NT2/D1 (cell line): ENCODE results near the gene SLC44A5.
"Not testable (repeated sequence)": the region's sequence is repeated elsewhere in the genome, so short reads cannot be mapped to it uniquely, and the experiment has no call there.

Source experiments
- DNase-seq: peaks from one replicate; pipeline ENCODE4 v3.0.0-alpha.2; 2011; ENCODE audit warnings: low read depth, low spot score
- H3K27me3 ChIP-seq: 2 replicates; pipeline ENCODE4 v1.6.0; 2011; ENCODE audit warnings: mild to moderate bottlenecking; ENCODE audit not compliant: insufficient read length, insufficient read depth
- H3K36me3 ChIP-seq: 2 replicates; pipeline ENCODE4 v1.6.1; 2011; ENCODE audit warnings: mild to moderate bottlenecking, low read length, mixed read lengths; ENCODE audit not compliant: insufficient read depth, insufficient read length
- H3K4me1 ChIP-seq: 2 replicates; pipeline ENCODE4 v1.5.1; 2011; ENCODE audit not compliant: insufficient read depth, insufficient read length
- H3K4me3 ChIP-seq: 2 replicates; pipeline ENCODE4 v1.5.1; 2011; ENCODE audit warnings: low read depth; ENCODE audit not compliant: insufficient read length
- H3K9ac ChIP-seq: 2 replicates; pipeline ENCODE4 v1.6.0; 2011; ENCODE audit warnings: low read depth; ENCODE audit not compliant: insufficient read length
- H3K9me3 ChIP-seq: 2 replicates; pipeline ENCODE4 v1.5.1; 2011; ENCODE audit warnings: mild to moderate bottlenecking, low read length; ENCODE audit not compliant: insufficient read depth
- SUZ12 ChIP-seq: IDR thresholded peaks from 2 replicates; pipeline ENCODE4 v1.6.1; 2011; ENCODE audit not compliant: insufficient read length, insufficient read depth; ENCODE audit errors: extremely low read depth
- YY1 ChIP-seq: IDR thresholded peaks from 2 replicates; pipeline ENCODE4 v1.6.1; 2011; ENCODE audit not compliant: insufficient read length, insufficient read depth
- ZNF274 ChIP-seq: IDR thresholded peaks from 2 replicates; pipeline ENCODE4 v1.6.1; 2011; ENCODE audit warnings: mild to moderate bottlenecking, low read depth, low read length

The SLC44A5 gene

DNA sequence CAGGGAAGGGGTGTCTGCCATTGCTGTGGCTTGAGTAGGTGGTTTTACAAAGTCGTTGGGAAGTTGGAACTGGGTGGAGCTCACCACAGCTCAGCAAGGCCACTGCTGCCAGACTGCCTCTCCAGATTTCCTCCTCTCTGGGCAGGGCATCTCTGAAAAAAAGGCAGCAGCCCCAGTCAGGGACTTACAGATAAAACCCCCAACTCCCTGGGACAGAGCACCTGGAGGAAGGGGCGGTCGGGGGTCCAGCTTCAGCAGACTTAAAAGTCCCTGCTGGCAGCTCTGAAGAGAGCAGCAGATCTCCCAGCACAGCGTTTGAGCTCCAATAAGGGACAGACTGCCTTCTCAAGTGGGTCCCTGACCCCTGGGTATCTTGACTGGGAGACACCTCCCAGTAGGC, 352.6 kb downstream of the SLC44A5 start:
- TF ChIP-seq SUZ12, result no peak
- TF ChIP-seq YY1, result no peak
- TF ChIP-seq ZNF274, result no peak
- Histone ChIP-seq H3K4me3 (no peak overlapping the region), H3K36me3 (no peaks in the 10 kb centered on the region), H3K4me1 (no peaks in the 10 kb centered on the region), H3K27me3 (no peaks in the 10 kb centered on the region), H3K9me3 (no peaks in the 10 kb centered on the region), H3K9ac (no peak overlapping the region)
- DNase-seq, result no peak

DNA sequence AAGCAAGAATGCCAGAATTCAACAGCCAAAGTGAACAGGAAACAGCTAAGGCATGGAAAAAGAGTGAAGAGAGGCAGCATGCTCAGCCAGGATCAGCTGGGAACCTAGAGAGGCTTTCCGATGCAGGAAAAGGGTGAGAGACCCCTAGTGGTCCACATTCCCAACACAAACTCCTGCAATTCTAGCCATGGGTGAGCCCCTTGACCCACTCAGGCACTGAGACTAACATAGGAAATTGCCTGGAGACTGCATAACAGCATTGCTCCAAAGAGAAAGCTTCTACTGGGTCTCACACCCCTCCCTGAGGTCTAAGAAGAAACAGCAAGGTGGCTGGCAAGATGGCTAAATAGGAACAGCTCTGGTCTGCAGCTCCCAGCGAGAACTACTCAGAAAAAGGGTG, 353.5 kb downstream of the SLC44A5 start:
- H3K9me3 ChIP-seq, result no peaks in the 10 kb centered on the region
- no peaks in the 10 kb centered on the region for H3K36me3 ChIP-seq
- H3K27me3 ChIP-seq, result no peaks in the 10 kb centered on the region
- DNase-seq, result peak; percentile 13
- H3K4me1 ChIP-seq, result no peaks in the 10 kb centered on the region
- no peak overlapping the region for H3K4me3 ChIP-seq
- TF ChIP-seq ZNF274 (no peak), YY1 (no peak), SUZ12 (no peak)
- H3K9ac ChIP-seq, result no peak overlapping the region

DNA sequence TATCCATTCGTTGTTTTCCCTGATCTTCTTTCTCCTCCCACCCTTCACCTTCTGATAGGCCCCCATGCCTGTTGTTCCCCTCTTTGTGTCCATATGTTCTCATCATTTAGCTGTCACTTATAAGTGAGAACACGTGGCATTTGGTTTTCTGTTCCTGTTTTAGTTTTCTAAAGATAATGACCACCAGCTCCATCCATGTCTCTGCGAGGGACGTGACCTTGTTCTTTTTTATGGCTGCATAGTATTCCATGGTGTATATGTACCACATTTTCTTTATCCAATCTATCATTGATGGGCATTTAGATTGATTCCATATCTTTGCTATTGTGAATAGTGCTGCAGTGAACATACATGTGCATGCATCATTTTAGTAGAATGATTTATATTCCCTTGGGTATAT, 360.8 kb downstream of the SLC44A5 start:
- not testable (repeated sequence) for H3K4me3 ChIP-seq, DNase-seq, H3K4me1 ChIP-seq, H3K9ac ChIP-seq, H3K9me3 ChIP-seq, H3K36me3 ChIP-seq, H3K27me3 ChIP-seq

DNA sequence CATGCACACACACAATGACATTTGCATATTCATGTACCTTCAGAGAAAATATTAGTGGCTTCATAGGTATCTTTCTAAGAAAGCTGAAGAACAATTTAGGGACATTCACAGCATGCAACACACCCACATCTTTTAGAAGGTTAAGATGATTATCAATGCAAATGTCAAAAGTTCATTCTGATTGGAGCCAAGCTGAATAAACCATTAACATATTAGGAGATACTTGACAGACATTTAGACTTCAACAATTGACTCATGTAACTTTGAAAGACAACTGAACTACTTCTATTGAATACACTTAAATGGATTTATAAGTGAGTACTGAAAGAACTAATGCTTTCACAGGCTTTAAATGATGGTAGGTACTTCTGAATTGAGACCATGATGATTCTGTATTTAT, 365.7 kb downstream of the SLC44A5 start:
- no peak overlapping the region for H3K4me3 ChIP-seq
- TF ChIP-seq YY1, result no peak
- TF ChIP-seq ZNF274, result no peak
- no peak for TF ChIP-seq SUZ12
- H3K9ac ChIP-seq, result no peak overlapping the region
- no peaks in the 10 kb centered on the region for H3K27me3 ChIP-seq
- no peaks in the 10 kb centered on the region for H3K36me3 ChIP-seq
- H3K9me3 ChIP-seq, result no peaks in the 10 kb centered on the region
- no peak for DNase-seq
- H3K4me1 ChIP-seq, result no peaks in the 10 kb centered on the region

DNA sequence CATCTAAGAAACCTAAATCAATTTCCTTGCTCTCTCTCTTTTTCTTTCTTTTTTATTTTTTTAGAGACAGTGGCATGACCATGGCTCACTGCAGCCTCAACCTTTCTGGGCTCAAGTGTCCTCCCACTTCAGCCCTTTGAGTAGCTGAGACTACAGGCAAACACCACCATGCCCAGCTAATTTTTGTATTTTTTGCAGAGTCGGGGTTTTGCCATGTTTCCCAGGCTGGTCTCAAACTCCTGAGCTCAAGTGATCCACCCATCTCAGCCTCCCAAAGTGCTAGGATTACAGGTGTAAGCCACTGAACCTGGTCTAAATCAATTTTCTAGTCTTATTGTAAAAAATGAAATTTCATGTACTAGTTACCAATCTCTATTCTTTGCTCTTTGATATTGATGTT, 367.8 kb downstream of the SLC44A5 start:
- no peaks in the 10 kb centered on the region for H3K9me3 ChIP-seq
- no peak overlapping the region for H3K4me3 ChIP-seq
- H3K27me3 ChIP-seq, result no peaks in the 10 kb centered on the region
- H3K36me3 ChIP-seq, result no peaks in the 10 kb centered on the region
- no peaks in the 10 kb centered on the region for H3K4me1 ChIP-seq
- DNase-seq, result no peak
- TF ChIP-seq YY1 (no peak), ZNF274 (no peak), SUZ12 (no peak)
- H3K9ac ChIP-seq, result no peak overlapping the region

DNA sequence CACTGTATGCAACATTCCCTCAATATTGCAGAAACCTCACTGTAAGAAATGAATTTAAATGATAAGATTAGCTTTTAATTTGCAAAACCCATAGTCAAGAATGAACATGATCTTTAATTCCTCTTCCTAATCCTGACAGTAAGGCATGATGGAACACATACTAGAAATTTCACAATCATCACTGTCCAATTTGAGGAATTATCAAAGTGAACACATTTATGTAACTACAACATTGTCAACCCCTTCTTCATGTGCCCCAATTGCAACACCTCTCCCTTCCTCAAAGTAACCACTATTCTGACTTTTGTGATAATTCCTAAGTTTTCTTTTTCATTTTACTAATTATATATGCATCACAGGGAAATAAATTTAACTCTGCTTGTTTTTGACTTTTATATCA, 373.6 kb downstream of the SLC44A5 start:
- H3K4me3 ChIP-seq, result no peak overlapping the region
- H3K9ac ChIP-seq, result no peak overlapping the region
- no peak for DNase-seq
- no peaks in the 10 kb centered on the region for H3K4me1 ChIP-seq
- no peaks in the 10 kb centered on the region for H3K27me3 ChIP-seq
- TF ChIP-seq SUZ12 (no peak), YY1 (no peak), ZNF274 (no peak)
- no peaks in the 10 kb centered on the region for H3K9me3 ChIP-seq
- no peaks in the 10 kb centered on the region for H3K36me3 ChIP-seq

DNA sequence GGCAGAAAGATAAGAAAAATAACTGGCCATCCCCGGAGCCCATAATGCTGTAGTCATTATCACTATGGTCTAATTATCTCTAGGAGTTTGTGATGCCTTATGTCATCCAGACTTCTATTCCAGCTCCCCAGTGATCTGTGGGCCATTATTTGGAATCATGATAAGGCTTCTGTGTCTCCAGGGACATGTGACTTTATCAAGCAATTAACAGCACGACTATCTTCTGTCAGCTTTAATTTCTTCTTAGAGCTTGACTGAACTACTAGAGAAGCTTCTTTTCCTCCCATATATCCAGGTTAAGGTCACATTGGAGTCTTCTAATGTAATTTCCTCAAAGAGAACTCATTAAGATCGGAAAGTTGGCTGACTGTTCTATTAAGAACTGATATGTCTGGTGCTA, 376.4 kb downstream of the SLC44A5 start:
- Histone ChIP-seq H3K4me3 (no peak overlapping the region), H3K27me3 (no peaks in the 10 kb centered on the region), H3K9me3 (no peaks in the 10 kb centered on the region), H3K36me3 (no peaks in the 10 kb centered on the region), H3K9ac (no peak overlapping the region), H3K4me1 (no peaks in the 10 kb centered on the region)
- DNase-seq, result no peak
- no peak for TF ChIP-seq ZNF274
- TF ChIP-seq YY1, result no peak
- no peak for TF ChIP-seq SUZ12

DNA sequence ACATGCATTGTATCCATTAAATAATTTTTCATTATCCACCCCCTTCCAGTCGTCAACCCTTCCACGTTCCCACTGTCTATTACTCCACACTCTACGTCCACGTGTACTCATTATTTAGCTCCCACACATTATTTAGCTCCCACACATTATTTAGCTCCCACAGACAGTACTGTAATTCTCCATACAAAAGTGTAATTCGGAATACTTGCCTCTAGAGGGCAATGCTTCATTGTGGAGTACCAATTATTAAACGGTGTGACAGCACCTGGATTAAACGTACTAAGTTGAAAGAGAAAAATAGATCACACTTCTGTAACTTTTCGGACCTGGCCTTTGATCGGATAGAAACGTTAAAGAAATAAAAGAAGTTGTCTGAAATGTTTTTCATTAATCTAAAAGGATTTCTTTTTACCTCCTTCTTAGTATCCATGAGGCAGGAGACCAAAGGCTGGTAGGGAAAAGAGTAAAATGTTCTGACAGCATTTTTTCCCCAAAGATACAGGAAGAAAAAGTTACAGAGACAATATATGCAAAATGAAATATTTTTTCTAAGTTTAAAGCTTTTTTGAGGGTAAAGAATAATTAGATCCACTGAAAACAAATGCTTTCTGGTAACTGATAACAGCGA, 377.5 kb downstream of the SLC44A5 start:
- peak; percentile 46 for DNase-seq
- Histone ChIP-seq H3K9me3 (no peaks in the 10 kb centered on the region), H3K9ac (no peak overlapping the region), H3K36me3 (no peaks in the 10 kb centered on the region), H3K27me3 (no peaks in the 10 kb centered on the region), H3K4me3 (no peak overlapping the region), H3K4me1 (no peaks in the 10 kb centered on the region)
- no peak for TF ChIP-seq SUZ12
- no peak for TF ChIP-seq YY1
- no peak for TF ChIP-seq ZNF274
